CD4-positive, alpha-beta T cell treated with Interleukin-10 for 1 hour (primary cell): Measurements from ENCODE around the gene RNF150.

Experiments
- DNase-seq: peaks from one replicate; pipeline ENCODE4 v3.0.0-alpha.2; 2020

The RNF150 gene

DNA sequence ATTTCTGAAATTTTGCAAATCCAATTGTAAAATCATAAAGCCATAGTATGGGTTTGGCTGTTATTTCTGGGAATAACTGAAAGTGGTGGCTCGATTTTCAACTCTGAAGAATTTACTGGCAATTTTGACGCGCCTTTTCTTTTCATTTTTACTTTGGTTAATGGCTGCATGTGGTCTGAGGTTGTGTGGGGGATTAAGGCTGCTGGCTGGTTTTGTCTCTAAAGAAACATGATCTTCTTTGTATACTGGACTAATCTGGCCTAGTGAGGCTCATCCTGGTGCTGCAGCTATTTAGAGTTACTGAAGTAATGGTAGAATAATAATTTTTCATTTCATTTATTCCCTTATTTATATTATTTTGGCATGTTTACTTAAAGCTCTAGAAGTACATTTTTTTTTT is 164.0 kb downstream of the RNF150 start:
- DNase-seq: no peak

DNA sequence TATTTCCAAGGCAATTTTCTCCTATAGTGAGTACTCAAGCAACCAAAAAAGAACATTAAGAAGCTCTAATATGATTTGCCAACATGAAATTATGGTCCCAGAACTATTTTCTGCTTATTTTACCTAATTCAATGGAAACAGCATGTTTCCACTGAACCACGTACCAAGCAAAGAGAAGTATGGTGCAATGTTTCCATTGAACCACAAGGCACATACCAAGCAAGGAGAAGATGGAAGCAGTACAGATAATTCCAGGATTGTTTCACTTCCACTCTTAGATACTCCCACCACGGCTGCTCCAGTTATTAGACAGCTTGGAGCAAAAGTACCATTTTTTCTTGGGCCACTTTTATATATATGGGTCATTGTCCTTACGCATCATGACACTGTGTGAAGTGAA is 164.9 kb downstream of the RNF150 start:
- no peak for DNase-seq

GRCh38 chr4:140963883-140964282 is 169.4 kb downstream of the RNF150 start:
- DNase-seq: no peak

DNA sequence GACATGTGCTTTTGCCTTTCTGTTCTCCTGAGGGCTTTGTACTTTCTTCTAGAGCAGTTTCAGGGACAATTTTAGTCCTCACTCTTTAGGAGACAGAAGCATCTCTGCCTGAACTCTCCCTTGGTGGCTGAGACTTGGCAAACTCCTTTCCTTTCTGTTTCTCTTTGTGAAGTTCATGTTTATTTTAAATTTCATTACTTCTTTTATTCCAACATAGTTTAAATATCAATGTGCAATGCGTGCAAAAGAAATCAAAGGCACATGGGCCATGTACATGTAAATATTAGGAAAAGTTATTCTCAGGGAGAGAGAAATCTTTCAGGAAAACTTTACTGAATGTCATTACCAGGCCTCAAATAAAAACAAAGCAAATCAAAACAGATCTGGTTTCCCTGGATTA is 177.6 kb downstream of the RNF150 start:
- no peak for DNase-seq

- DNase-seq: no peak
Observed at GRCh38 chr4:140952717-140953116, 180.6 kb downstream of the RNF150 start.

- no peak for DNase-seq
Observed at GRCh38 chr4:140947506-140947905, 185.8 kb downstream of the RNF150 start.

DNA sequence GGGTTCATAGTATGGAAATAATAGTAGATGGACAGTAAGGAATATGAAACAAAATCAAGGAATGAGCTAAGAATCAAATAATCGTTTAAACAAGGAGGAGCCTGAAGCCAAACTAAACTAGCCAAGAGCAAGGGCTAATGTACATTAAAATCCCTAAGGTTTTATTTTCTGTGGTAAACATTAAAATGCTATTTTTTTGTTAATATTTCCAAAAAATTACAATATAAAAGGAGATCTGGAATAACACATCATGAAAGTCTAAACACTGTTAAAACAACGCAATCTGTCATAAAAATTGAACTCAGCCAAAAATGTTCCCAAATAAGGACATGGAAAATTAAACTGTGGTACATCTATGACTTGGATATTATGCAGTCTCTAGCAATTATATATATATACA is 188.2 kb downstream of the RNF150 start:
- no peak for DNase-seq

GRCh38 chr4:140944572-140944971 is 188.7 kb downstream of the RNF150 start:
- no peak for DNase-seq

- no peak for DNase-seq
Observed at GRCh38 chr4:140944199-140944515, 189.1 kb downstream of the RNF150 start.

DNA sequence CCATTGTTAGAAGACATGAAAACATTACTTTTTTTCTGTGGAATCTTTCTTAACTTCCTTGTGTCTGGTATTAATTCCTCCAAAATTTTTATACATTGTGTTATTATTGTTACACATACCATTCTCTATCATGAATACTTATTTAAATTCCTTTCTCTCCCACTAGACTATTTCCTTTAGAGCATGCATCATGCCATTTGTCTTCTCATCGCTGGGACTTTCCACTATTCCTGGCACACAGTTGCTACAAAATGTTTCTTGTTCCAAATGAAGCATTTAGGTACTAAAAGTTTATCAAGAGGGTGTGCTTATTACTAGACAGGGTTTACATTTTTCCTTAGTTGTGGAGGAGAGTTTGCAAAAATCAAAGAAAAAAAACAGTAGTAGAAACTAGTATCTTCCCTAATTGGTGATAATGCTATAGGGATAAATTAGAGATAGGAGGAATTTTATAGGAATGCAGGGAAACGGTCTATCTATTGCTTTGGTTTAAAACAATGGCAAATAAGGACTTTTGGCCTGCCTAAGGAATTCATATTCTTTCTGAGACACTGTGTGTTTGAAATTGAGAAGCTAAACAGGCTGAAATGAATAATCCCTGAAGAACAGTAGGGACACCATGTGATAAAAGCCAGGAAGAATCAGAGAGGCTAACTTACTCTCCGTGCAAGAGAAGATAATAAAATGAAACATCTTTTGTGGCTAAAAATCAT is 189.6 kb downstream of the RNF150 start:
- no peak for DNase-seq

GRCh38 chr4:140940589-140940988 is 192.7 kb downstream of the RNF150 start:
- no peak for DNase-seq

DNA sequence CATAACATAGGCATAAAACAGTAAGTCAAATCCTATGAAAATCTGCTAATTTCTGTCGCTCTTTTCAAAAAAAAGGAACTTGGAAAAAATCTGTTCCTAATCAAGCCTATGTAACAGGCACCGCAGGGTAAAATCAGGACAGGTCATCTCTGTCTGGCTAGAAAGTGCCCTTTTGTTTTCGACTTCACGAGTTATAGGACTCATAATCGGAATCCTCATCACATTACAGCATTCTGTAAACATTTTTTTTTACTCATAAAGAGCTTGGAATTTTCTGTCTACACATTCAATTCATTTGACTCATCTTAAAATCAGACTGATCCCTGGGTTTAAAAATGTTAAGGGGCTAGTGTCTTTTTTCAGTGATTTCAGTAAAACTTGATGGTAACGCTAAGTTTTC is 195.4 kb downstream of the RNF150 start:
- no peak for DNase-seq

- no peak for DNase-seq
Observed at GRCh38 chr4:140935254-140935653, 198.0 kb downstream of the RNF150 start.

DNA sequence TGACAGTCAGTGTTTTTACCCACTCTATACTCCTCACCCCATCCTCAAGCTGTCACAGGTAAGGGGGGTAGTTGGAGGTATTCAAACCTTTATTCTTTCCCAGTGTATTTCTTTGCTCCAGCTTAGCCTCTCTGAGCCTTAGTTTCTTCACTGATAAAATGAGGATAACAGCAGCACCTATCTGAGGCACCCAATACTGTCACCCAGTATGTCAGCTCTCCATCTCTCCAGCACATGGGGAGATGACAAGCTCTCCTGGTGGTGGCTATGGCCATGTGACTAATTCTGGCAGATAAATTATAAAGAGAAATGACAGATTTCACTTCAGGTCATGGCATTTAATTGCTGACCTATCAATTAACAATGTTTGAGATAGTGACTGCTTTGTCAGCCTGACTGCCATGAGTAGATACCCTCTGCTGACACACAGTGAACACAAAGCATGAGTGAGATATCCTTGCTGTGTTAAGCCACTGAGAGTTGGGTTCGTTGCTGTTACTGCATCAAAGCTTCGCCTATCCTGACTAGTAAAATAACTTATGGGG is 200.7 kb downstream of the RNF150 start:
- no peak for DNase-seq

- DNase-seq: no peak
Observed at GRCh38 chr4:140931911-140932310, 201.4 kb downstream of the RNF150 start.

DNA sequence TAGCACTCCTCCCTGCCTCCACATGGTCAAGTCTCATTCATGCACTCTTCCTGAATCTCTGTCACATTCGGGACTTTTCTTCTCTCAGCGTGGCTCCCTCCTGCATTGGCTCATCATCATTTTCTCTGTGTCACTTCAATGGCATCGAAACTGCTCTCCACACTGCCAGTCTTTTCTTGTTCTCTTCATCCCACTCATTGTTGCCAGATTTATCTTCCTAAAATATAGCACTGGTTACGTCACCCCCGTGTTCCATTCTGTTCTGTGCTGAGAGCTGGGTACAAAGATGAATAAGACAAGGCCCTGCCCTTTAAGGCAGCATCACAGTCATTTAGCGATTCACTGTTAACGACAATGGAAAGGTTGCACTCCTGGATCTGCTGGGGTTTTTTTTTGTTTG is 202.7 kb downstream of the RNF150 start:
- no peak for DNase-seq

DNA sequence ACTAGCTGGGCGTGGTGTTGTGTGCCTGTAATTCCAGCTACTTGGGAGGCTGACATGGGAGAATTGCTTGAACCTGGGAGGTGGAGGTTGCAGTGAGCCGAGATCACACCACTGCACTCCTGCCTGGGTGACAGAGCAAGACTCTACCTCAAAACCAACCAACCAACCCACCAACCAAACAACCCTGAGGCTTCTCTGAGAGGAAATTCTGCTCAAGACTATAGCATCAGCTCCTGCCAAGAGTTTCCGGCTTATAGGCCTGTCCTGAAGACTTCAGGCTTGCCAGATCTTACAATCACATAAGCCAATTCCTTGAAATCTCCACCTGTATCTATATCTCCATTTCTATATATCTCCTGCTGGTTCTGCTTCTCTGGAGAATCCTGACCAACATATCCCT is 203.3 kb downstream of the RNF150 start:
- DNase-seq: no peak

- DNase-seq: no peak
Observed at GRCh38 chr4:140928880-140929279, 204.4 kb downstream of the RNF150 start.

DNA sequence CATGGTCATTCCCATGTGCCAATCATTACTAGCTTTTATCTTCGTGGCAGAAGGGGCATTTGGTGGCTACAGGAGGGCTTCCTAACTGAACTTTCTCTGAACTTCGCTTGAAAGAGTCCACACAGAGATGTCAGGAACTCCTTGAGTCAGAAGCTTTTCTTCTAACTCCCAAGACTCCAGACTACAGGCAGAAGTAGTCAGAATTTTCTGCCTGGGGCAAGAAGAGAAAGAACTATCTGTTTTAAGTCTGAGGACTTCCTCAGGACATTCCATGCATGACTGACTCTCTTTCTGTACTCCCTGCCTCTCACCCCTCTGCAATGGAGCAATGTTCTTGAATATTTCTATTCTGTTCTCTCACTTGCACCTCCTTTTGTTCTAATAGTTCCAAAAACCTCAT is 206.6 kb downstream of the RNF150 start:
- no peak for DNase-seq

GRCh38 chr4:140925417-140925816 is 207.9 kb downstream of the RNF150 start:
- no peak for DNase-seq

DNA sequence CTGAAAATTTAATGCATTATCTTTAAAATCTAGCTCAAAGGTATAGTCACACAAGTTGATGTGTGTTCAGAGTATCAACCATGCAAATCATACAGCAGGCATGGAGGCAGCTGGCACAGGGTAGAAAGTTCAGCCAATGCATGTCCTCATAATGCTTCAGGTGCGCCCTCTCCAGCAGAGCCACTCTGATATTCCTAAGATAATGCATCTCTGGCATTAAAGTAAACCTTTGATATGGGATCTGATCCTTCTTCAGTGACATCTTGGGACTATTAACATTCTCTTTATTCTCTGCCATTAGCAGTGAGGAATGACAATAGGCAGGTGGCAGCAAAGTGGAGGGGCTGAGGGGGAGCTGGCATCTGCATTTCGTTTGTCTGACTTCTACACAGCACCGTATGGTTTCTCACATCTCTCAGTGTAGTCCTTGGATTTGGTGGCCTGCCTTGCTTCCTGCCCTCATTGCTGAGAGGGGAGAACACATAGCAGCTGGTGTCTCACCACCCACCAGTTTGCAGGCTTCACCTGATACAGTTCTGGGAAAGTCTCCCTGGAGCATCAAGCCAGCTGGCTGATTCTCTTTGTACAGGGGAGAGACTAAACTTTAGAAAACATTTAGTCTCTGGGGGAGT is 208.4 kb downstream of the RNF150 start:
- no peak for DNase-seq

GRCh38 chr4:140906993-140907962 is 226.0 kb downstream of the RNF150 start:
- DNase-seq: no peak

GRCh38 chr4:140904904-140905303 is 228.4 kb downstream of the RNF150 start:
- DNase-seq: no peak
